Right renal cortex interstitium (tissue), 3 donors: ENCODE data around the gene CD99L2. TPM values are rescaled to one million over a fixed set of nuclear protein-coding genes. Genes with fewer than 3 reads are reported as not detected.

ENCODE experiments used
- DNase-seq, 3 donors: peaks; one replicate each; pipeline ENCODE4 v3.0.0-alpha.2; 2013; ENCODE audit warnings: low read depth in 3 of 3, low spot score in 2 of 3
- polyA plus RNA-seq, 3 donors: library from polyadenylated mRNA; unstranded; fragments of 120-200 nt; gene quantifications; one replicate each; pipeline ENCODE4 v1.2.1, GENCODE V29; 2013; ENCODE audit not compliant: insufficient read length in 3 of 3

CD99L2 gene
- polyA plus RNA-seq, 3 donors: 40.2 to 42.6 (median 42.5) TPM

- DNase-seq: no peak
These were observed 132.0 kb downstream of the CD99L2 start for GRCh38 chrX:150766351-150767044.

- DNase-seq: no peak
These were observed 132.6 kb downstream of the CD99L2 start for GRCh38 chrX:150765782-150766350.

- DNase-seq: no peak
These were observed 133.2 kb downstream of the CD99L2 start for GRCh38 chrX:150765237-150765636.

- no peak for DNase-seq
These were observed 134.7 kb downstream of the CD99L2 start for GRCh38 chrX:150763810-150764209.

- no peak for DNase-seq
These were observed 135.1 kb downstream of the CD99L2 start for GRCh38 chrX:150763303-150763797.

- DNase-seq: no peak
These were observed 136.0 kb downstream of the CD99L2 start for GRCh38 chrX:150762258-150763165.

GRCh38 chrX:150761819-150762216 lies 136.7 kb downstream of the CD99L2 start:
- no peak for DNase-seq

GRCh38 chrX:150761176-150761818 lies 137.2 kb downstream of the CD99L2 start:
- DNase-seq: no peak

GRCh38 chrX:150759568-150760416 lies 138.7 kb downstream of the CD99L2 start:
- no peak for DNase-seq

GRCh38 chrX:150757371-150757770 lies 141.1 kb downstream of the CD99L2 start:
- no peak for DNase-seq

GRCh38 chrX:150753968-150754367 lies 144.5 kb downstream of the CD99L2 start:
- no peak for DNase-seq

- no peak for DNase-seq
These were observed 145.1 kb downstream of the CD99L2 start for GRCh38 chrX:150753357-150753756.

- no peak for DNase-seq
These were observed 146.3 kb downstream of the CD99L2 start for GRCh38 chrX:150752124-150752523.

GRCh38 chrX:150736475-150736874 lies 162.0 kb downstream of the CD99L2 start:
- no peak for DNase-seq

- DNase-seq: no peak
These were observed 166.7 kb downstream of the CD99L2 start for GRCh38 chrX:150731795-150732194.

GRCh38 chrX:150730719-150731118 lies 167.7 kb downstream of the CD99L2 start:
- DNase-seq: no peak

GRCh38 chrX:150729956-150730355 lies 168.5 kb downstream of the CD99L2 start:
- DNase-seq: no peak

- no peak for DNase-seq
These were observed 178.8 kb downstream of the CD99L2 start for GRCh38 chrX:150719621-150720020.
